SU-DHL-6 (cell line): ENCODE results near the gene MKKS.

Experiments
- H2AFZ ChIP-seq: fragments of 200-600 bp; sonication (generic); 2 replicates; pipeline ENCODE4 v1.6.1; 2014; ENCODE audit warnings: low read depth, mild to moderate bottlenecking, moderate library complexity, mixed read lengths, antibody characterized with exemption, low read length; ENCODE audit not compliant: severe bottlenecking
- H3F3A ChIP-seq: fragments of 200-600 bp; shearing (Covaris generic); 2 replicates; pipeline ENCODE4 v1.6.0; 2016; ENCODE audit warnings: antibody characterized with exemption, mild to moderate bottlenecking; ENCODE audit not compliant: insufficient read depth
- H3K27ac ChIP-seq: fragments of 200-600 bp; sonication (generic); 2 replicates; pipeline ENCODE4 v1.5.1; 2016; ENCODE audit warnings: low read depth, mild to moderate bottlenecking, low read length, moderate library complexity, mixed read lengths
- H3K27me3 ChIP-seq: fragments of 200-600 bp; sonication (generic), shearing (Covaris generic); 2 replicates; pipeline ENCODE4 v1.6.0; 2014; ENCODE audit warnings: mild to moderate bottlenecking, low read length
- H3K36me3 ChIP-seq: fragments of 200-600 bp; sonication (generic); 2 replicates; pipeline ENCODE4 v1.6.1; 2014; ENCODE audit warnings: mild to moderate bottlenecking, low read length, mixed read lengths
- H3K4me2 ChIP-seq: fragments of 300-600, 200-600 bp; shearing (Covaris generic), sonication (generic); 2 replicates; pipeline ENCODE4 v1.6.0; 2014; ENCODE audit warnings: low read length, low read depth, mild to moderate bottlenecking; ENCODE audit not compliant: poor library complexity, severe bottlenecking
- H3K4me3 ChIP-seq: fragments of 200-600 bp; sonication (generic); 2 replicates; pipeline ENCODE4 v1.5.1; 2014; ENCODE audit warnings: antibody characterized with exemption, low read length, mild to moderate bottlenecking, mixed read lengths; ENCODE audit not compliant: insufficient read depth, poor library complexity, severe bottlenecking
- H3K79me2 ChIP-seq: fragments of 200-600 bp; sonication (generic); 2 replicates; pipeline ENCODE4 v1.6.1; 2014; ENCODE audit warnings: mild to moderate bottlenecking, low read length, moderate library complexity; ENCODE audit not compliant: insufficient read depth
- H3K9ac ChIP-seq: fragments of 200-600 bp; sonication (generic); 2 replicates; pipeline ENCODE4 v1.7.0; 2014; ENCODE audit warnings: mild to moderate bottlenecking, low read length
- H3K9me2 ChIP-seq: fragments of 200-600 bp; sonication (generic); replicated peaks from 2 replicates; pipeline ENCODE4 v1.6.1; 2014; ENCODE audit warnings: low read length; ENCODE audit not compliant: insufficient read depth
- H3K9me3 ChIP-seq: fragments of 200-600 bp; sonication (generic); 2 replicates; pipeline ENCODE4 v1.6.1; 2014; ENCODE audit warnings: low read length, mixed read lengths; ENCODE audit not compliant: insufficient read depth
- H4K20me1 ChIP-seq: fragments of 200-600 bp; sonication (generic); 2 replicates; pipeline ENCODE4 v1.6.1; 2014; ENCODE audit warnings: low read depth, mild to moderate bottlenecking, antibody characterized with exemption, low read length, moderate library complexity, mixed read lengths
- EZH2phosphoT487 ChIP-seq: fragments of 200-600 bp; sonication (generic), shearing (Covaris generic); conservative IDR thresholded peaks from 2 replicates; pipeline ENCODE4 v1.6.1; 2018; ENCODE audit warnings: mild to moderate bottlenecking, antibody characterized with exemption, low read length, moderate library complexity, mixed read lengths
- TF ChIP-seq, protein P1 (sequence below): fragments of 200-600 bp; sonication (generic); IDR thresholded peaks from one replicate; pipeline ENCODE4 v1.5.1; 2017; ENCODE audit warnings: antibody characterized with exemption, mild to moderate bottlenecking, low read length, moderate library complexity; ENCODE audit not compliant: insufficient read depth, poor library complexity, severe bottlenecking

Gene MKKS

DNA sequence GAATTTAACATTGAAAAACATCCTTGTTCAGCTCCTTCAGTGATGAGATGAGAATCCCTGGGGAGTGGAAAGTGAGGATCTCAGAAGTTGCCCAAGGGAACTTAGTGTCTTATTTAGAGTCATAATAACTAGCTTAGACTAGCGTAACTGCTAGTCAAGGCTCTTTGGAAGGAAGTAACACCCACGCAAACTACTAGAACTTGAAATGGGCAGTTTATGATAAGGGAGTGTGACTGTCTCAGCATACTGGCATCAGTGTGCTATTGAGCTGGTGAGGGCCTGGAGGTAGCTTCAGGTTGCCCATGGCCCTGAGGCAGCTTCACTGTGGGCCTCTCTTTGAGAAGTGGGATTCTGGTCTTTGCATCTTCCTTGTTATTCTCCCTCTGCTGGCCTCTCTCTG is 41.2 kb upstream of the MKKS start:
- no peak for TF ChIP-seq EZH2phosphoT487
- TF ChIP-seq, protein P1, sequence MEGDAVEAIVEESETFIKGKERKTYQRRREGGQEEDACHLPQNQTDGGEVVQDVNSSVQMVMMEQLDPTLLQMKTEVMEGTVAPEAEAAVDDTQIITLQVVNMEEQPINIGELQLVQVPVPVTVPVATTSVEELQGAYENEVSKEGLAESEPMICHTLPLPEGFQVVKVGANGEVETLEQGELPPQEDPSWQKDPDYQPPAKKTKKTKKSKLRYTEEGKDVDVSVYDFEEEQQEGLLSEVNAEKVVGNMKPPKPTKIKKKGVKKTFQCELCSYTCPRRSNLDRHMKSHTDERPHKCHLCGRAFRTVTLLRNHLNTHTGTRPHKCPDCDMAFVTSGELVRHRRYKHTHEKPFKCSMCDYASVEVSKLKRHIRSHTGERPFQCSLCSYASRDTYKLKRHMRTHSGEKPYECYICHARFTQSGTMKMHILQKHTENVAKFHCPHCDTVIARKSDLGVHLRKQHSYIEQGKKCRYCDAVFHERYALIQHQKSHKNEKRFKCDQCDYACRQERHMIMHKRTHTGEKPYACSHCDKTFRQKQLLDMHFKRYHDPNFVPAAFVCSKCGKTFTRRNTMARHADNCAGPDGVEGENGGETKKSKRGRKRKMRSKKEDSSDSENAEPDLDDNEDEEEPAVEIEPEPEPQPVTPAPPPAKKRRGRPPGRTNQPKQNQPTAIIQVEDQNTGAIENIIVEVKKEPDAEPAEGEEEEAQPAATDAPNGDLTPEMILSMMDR = no peak
- Histone ChIP-seq H2AFZ (no peak overlapping the region), H3K27ac (no peak overlapping the region), H3K9me3 (no peaks in the 10 kb centered on the region), H3K36me3 (no peaks in the 10 kb centered on the region), H3K9me2 (no peaks in the 10 kb centered on the region), H3K4me2 (no peak overlapping the region), H3F3A (no peaks in the 10 kb centered on the region; the same call in 1 of the 2 replicates), H3K79me2 (peaks cover 19% of the 10 kb centered on the region; the same call in 1 of the 2 replicates), H4K20me1 (no peaks in the 10 kb centered on the region), H3K4me3 (no peak overlapping the region), H3K27me3 (no peaks in the 10 kb centered on the region), H3K9ac (no peak overlapping the region)

DNA sequence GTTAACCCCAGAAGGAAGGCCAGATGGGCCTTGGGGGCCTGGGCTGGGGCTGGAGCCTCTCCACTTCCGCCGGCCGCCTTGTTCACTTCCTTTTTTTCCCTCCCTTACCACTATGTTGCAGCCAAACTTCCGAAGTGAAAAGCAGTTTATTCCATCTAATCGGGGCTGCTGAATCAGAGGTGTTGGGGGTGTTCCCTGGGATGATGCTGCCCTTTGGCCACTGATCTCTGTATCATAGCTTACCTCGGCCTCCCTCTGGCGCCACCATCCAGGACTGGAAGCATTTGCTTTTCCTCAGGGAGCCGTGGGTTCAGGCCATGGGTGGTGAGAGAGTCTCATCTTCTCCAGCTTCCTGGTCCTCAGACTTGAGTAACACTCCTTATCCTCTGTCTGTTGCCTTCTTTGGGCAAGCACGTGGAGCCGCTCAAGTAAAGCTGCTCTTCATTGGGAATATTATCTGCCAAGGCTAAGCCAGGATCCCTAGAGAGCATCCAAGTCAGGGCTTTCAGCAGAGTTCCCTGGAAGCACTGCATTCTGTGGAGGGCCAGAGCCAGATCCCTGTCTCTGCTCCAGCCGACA is 40.7 kb upstream of the MKKS start:
- no peaks in the 10 kb centered on the region for H3K9me3 ChIP-seq
- H3K9ac ChIP-seq = no peak overlapping the region
- peaks cover 19% of the 10 kb centered on the region; the same call in 1 of the 2 replicates for H3K79me2 ChIP-seq
- H3K4me2 ChIP-seq = no peak overlapping the region
- no peak for TF ChIP-seq EZH2phosphoT487
- TF ChIP-seq, protein P1 = no peak
- no peak overlapping the region for H3K27ac ChIP-seq
- H3K4me3 ChIP-seq = no peak overlapping the region
- no peaks in the 10 kb centered on the region; the same call in 1 of the 2 replicates for H3F3A ChIP-seq
- H3K36me3 ChIP-seq = no peaks in the 10 kb centered on the region
- no peaks in the 10 kb centered on the region for H3K27me3 ChIP-seq
- no peaks in the 10 kb centered on the region for H4K20me1 ChIP-seq
- H3K9me2 ChIP-seq = no peaks in the 10 kb centered on the region
- H2AFZ ChIP-seq = no peak overlapping the region

DNA sequence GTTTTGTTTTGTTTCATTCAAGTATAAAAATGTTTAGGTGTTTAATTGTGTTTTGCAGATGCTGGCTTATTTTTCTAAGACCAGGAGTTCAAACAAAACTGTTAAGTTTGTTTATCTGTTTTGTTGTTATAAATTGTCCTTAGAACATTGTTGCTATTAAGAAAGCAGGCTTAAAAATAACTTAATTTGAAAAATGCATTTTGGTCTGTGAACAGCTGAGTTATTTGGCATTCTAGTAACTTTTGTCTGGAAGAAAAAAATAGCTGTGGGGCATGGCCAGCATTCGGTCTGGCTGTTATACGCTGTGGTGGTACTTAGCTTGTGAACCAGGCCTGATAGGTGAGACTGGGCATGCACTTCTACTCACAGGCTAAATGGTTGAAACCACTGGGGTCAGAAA is 38.8 kb upstream of the MKKS start:
- TF ChIP-seq, protein P1 = no peak
- TF ChIP-seq EZH2phosphoT487 = no peak
- Histone ChIP-seq H3K9me2 (no peaks in the 10 kb centered on the region), H3K27ac (no peak overlapping the region), H3F3A (no peaks in the 10 kb centered on the region; the same call in 1 of the 2 replicates), H3K4me3 (no peak overlapping the region), H3K27me3 (no peaks in the 10 kb centered on the region), H3K79me2 (peaks cover 19% of the 10 kb centered on the region; the same call in 1 of the 2 replicates), H4K20me1 (no peaks in the 10 kb centered on the region), H3K9ac (no peak overlapping the region), H3K4me2 (no peak overlapping the region), H2AFZ (no peak overlapping the region), H3K9me3 (no peaks in the 10 kb centered on the region), H3K36me3 (no peaks in the 10 kb centered on the region)
